Measurements from ENCODE around the gene DNAAF1.

DNA sequence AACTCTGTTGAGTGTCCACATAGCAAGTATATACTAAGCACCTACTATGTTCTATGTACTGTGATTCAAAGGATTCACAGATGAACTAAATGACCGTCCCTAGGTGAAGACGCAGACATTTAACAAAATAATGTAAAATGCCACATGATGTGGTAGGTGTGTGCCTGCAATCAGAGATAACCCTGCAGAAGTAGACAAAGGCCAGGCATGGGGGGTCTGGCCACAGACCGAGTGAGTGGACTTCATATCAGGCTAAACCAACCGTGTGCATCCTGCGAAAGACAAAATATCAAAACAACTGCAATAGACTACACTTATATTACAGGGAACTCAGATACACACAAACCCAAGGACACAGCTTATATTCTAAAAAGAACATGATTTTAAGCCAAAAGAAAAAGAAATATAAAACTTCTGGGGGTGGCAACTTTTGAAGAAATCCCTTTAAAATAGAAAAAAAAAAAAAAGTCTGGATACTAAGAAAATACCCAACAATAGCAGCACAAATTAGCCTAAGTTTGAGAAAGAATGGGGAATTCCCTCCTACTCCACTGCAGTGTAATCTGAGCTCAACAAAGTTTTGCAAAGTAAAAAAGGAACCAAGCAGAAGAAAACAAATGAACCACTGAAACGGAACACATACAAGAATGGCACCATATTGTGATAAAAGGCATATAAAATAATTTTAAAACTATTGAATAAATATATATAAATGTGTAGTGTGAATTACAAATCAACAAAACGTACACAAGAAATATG, 12.4 kb upstream of the DNAAF1 start:
- TF ChIP-seq, protein P1, sequence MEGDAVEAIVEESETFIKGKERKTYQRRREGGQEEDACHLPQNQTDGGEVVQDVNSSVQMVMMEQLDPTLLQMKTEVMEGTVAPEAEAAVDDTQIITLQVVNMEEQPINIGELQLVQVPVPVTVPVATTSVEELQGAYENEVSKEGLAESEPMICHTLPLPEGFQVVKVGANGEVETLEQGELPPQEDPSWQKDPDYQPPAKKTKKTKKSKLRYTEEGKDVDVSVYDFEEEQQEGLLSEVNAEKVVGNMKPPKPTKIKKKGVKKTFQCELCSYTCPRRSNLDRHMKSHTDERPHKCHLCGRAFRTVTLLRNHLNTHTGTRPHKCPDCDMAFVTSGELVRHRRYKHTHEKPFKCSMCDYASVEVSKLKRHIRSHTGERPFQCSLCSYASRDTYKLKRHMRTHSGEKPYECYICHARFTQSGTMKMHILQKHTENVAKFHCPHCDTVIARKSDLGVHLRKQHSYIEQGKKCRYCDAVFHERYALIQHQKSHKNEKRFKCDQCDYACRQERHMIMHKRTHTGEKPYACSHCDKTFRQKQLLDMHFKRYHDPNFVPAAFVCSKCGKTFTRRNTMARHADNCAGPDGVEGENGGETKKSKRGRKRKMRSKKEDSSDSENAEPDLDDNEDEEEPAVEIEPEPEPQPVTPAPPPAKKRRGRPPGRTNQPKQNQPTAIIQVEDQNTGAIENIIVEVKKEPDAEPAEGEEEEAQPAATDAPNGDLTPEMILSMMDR (IDR thresholded peaks at IDR 0.05) = no peak
- no peak for TF ChIP-seq GABPA (IDR thresholded peaks at IDR 0.05; ENCODE audit: low read depth)
- TF ChIP-seq, protein P2, sequence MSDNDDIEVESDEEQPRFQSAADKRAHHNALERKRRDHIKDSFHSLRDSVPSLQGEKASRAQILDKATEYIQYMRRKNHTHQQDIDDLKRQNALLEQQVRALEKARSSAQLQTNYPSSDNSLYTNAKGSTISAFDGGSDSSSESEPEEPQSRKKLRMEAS (IDR thresholded peaks at IDR 0.05; ENCODE audit: low read depth) = no peak
- no peak for TF ChIP-seq POLR2AphosphoS5 (IDR thresholded peaks at IDR 0.05; ENCODE audit: low read depth, low read length)
- no peak for TF ChIP-seq YY1 (IDR thresholded peaks at IDR 0.05; ENCODE audit: low read depth)
- no peak for TF ChIP-seq EZH2phosphoT487 (IDR thresholded peaks at IDR 0.05; ENCODE audit: borderline replicate concordance, low read depth)
- no peak for TF ChIP-seq JUND (IDR thresholded peaks at IDR 0.05)
- TF ChIP-seq SMC3 (IDR thresholded peaks at IDR 0.05; ENCODE audit: low read depth, low read length) = no peak
- TF ChIP-seq, protein P3, sequence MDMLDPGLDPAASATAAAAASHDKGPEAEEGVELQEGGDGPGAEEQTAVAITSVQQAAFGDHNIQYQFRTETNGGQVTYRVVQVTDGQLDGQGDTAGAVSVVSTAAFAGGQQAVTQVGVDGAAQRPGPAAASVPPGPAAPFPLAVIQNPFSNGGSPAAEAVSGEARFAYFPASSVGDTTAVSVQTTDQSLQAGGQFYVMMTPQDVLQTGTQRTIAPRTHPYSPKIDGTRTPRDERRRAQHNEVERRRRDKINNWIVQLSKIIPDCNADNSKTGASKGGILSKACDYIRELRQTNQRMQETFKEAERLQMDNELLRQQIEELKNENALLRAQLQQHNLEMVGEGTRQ (IDR thresholded peaks at IDR 0.05; ENCODE audit: borderline replicate concordance, low read depth, low read length) = no peak
- no peak for TF ChIP-seq NRF1 (IDR thresholded peaks at IDR 0.05; ENCODE audit: low read depth, low read length)
- no peak for TF ChIP-seq RAD21 (IDR thresholded peaks at IDR 0.05; ENCODE audit: low read length)
